ENCODE data around the gene CCDC28B. TPM values are rescaled to one million over a fixed set of nuclear protein-coding genes. Genes with fewer than 3 reads are reported as not detected.

CCDC28B gene
- total RNA-seq, 1 donor from 2014 or later: 38.1 TPM

GRCh38 chr1:32241001-32241763, 40.8 kb downstream of the CCDC28B start:
- H3K36me3 Mint-ChIP-seq (ENCODE audit: low read depth): peaks cover under 1% of the 10 kb centered on the region
- intact Hi-C loops (cut with micrococcal nuclease): no loop called here
- peaks cover 11% of the 10 kb centered on the region for H3K4me1 Mint-ChIP-seq
- H3K4me3 Mint-ChIP-seq: peak overlapping the region; percentile 85
- no peaks in the 10 kb centered on the region for H3K27me3 Mint-ChIP-seq
- DNase-seq: peak; percentile 79
- H3K27ac Mint-ChIP-seq: peak overlapping the region; percentile 34
- H3K9me3 Mint-ChIP-seq: no peaks in the 10 kb centered on the region

- no peak for DNase-seq
- Mint-ChIP-seq H3K36me3 (ENCODE audit: low read depth) (no peaks in the 10 kb centered on the region), H3K27me3 (no peaks in the 10 kb centered on the region), H3K4me1 (peaks cover 23% of the 10 kb centered on the region), H3K27ac (no peak overlapping the region), H3K9me3 (no peaks in the 10 kb centered on the region), H3K4me3 (no peak overlapping the region)
- intact Hi-C loops (cut with micrococcal nuclease): no loop called here
Observed at GRCh38 chr1:32242341-32242851, 42.0 kb downstream of the CCDC28B start.

- DNase-seq: no peak
- no peaks in the 10 kb centered on the region for H3K27me3 Mint-ChIP-seq
- H3K36me3 Mint-ChIP-seq (ENCODE audit: low read depth): peaks cover 7% of the 10 kb centered on the region
- H3K4me3 Mint-ChIP-seq: peak within 1 kb of the TSS; percentile 69
- H3K27ac Mint-ChIP-seq: peak within 1 kb of the TSS; percentile 96
- H3K4me1 Mint-ChIP-seq: peaks cover 53% of the 10 kb centered on the region
- H3K9me3 Mint-ChIP-seq: no peaks in the 10 kb centered on the region
- intact Hi-C loops (cut with micrococcal nuclease): no loop called here
Observed at GRCh38 chr1:32246888-32247273, 46.5 kb downstream of the CCDC28B start, which contains the start of gene FAM167B. Gene FAM167B (plus strand): TSS chr1:32247222. CDS start chr1:32247422, 200 bp downstream.

GRCh38 chr1:32247452-32247851, 47.1 kb downstream of the CCDC28B start:
- peaks cover 54% of the 10 kb centered on the region for H3K4me1 Mint-ChIP-seq
- peak overlapping the region; percentile 69 for H3K4me3 Mint-ChIP-seq
- no peaks in the 10 kb centered on the region for H3K9me3 Mint-ChIP-seq
- intact Hi-C loops (cut with micrococcal nuclease): no loop called here
- no peaks in the 10 kb centered on the region for H3K27me3 Mint-ChIP-seq
- peak overlapping the region; percentile 96 for H3K27ac Mint-ChIP-seq
- DNase-seq: no peak
- peaks cover 12% of the 10 kb centered on the region for H3K36me3 Mint-ChIP-seq (ENCODE audit: low read depth)

GRCh38 chr1:32247983-32248889, 47.8 kb downstream of the CCDC28B start:
- H3K27ac Mint-ChIP-seq: peak overlapping the region; percentile 97
- H3K9me3 Mint-ChIP-seq: no peaks in the 10 kb centered on the region
- intact Hi-C loops (cut with micrococcal nuclease): loop anchor here (2.0 kb wide), 1 partner anchor 403 kb away; the partner anchor contains the start of genes RBBP4 and ZBTB8OS
- peaks cover 58% of the 10 kb centered on the region for H3K4me1 Mint-ChIP-seq
- H3K4me3 Mint-ChIP-seq: peak overlapping the region; percentile 69
- DNase-seq: peak; percentile 94
- peaks cover 19% of the 10 kb centered on the region for H3K36me3 Mint-ChIP-seq (ENCODE audit: low read depth)
- H3K27me3 Mint-ChIP-seq: no peaks in the 10 kb centered on the region

GRCh38 chr1:32249831-32250525, 49.6 kb downstream of the CCDC28B start:
- Mint-ChIP-seq H3K36me3 (ENCODE audit: low read depth) (peaks cover 26% of the 10 kb centered on the region), H3K27me3 (no peaks in the 10 kb centered on the region), H3K4me1 (peaks cover 70% of the 10 kb centered on the region), H3K9me3 (no peaks in the 10 kb centered on the region), H3K27ac (peak overlapping the region; percentile 97), H3K4me3 (peak overlapping the region; percentile 98)
- peak; percentile 95 for DNase-seq
- intact Hi-C loops (cut with micrococcal nuclease): loop anchor here (1.0 to 10.0 kb wide), 7 partner anchors 28 to 401 kb away; partner anchors contain the start of genes EIF3I, HDAC1, RBBP4 and TMEM234

GRCh38 chr1:32250893-32251716, 50.7 kb downstream of the CCDC28B start, which contains the start of gene LCK:
Gene LCK (plus strand): TSS chr1:32251265. CDS start chr1:32274330, 23,065 bp downstream.
- Mint-ChIP-seq H3K27ac (peak within 1 kb of the TSS; percentile 97), H3K36me3 (ENCODE audit: low read depth) (peaks cover 31% of the 10 kb centered on the region), H3K27me3 (no peaks in the 10 kb centered on the region), H3K4me3 (peak within 1 kb of the TSS; percentile 98), H3K4me1 (peaks cover 75% of the 10 kb centered on the region), H3K9me3 (no peaks in the 10 kb centered on the region)
- intact Hi-C loops (cut with micrococcal nuclease): loop anchor here (1.0 to 10.0 kb wide), 6 partner anchors 29 to 309 kb away; partner anchors contain the start of genes EIF3I, HDAC1, TMEM234 and TMEM39B
- peak; percentile 90 for DNase-seq

Other genes with a start within 250 kb of the CCDC28B start
- 174 and 175 TPM in 2 replicates for gene KHDRBS1, start 186.7 kb upstream of the CCDC28B start, total RNA-seq
- 34.5 and 38.0 TPM in 2 replicates for gene TMEM39B, start 127.7 kb upstream of the CCDC28B start, total RNA-seq
- 79.4 and 87.6 TPM in 2 replicates for gene KPNA6, start 92.5 kb upstream of the CCDC28B start, total RNA-seq
- 105 and 106 TPM in 2 replicates for gene TXLNA, start 20.9 kb upstream of the CCDC28B start, total RNA-seq
- 6.1 and 6.4 TPM in 2 replicates for gene IQCC, start 5.1 kb downstream of the CCDC28B start, total RNA-seq
- gene DCDC2B, start 8.5 kb downstream of the CCDC28B start, total RNA-seq: 0.12 TPM in 1 of 2 replicates, not detected in the other
- 10.6 and 10.9 TPM in 2 replicates for gene TMEM234, start 21.8 kb downstream of the CCDC28B start, total RNA-seq
- 304 and 341 TPM in 2 replicates for gene EIF3I, start 21.8 kb downstream of the CCDC28B start, total RNA-seq
- 0.23 and 0.57 TPM in 2 replicates for gene FAM167B, start 46.6 kb downstream of the CCDC28B start, total RNA-seq
- gene LCK, start 50.7 kb downstream of the CCDC28B start, total RNA-seq: 240 and 248 TPM in 2 replicates
- gene HDAC1, start 91.5 kb downstream of the CCDC28B start, total RNA-seq: 181 and 184 TPM in 2 replicates
- gene MARCKSL1, start 135.6 kb downstream of the CCDC28B start, total RNA-seq: 34.8 and 36.6 TPM in 2 replicates
- 4.2 and 4.4 TPM in 2 replicates for gene FAM229A, start 161.9 kb downstream of the CCDC28B start, total RNA-seq
- gene TSSK3, start 161.9 kb downstream of the CCDC28B start, total RNA-seq: 1.0 and 2.3 TPM in 2 replicates
- gene BSDC1, start 193.8 kb downstream of the CCDC28B start, total RNA-seq: 44.8 and 49.5 TPM in 2 replicates